ENCODE measurements around the gene VEZT. TPM values are rescaled to one million over a fixed set of nuclear protein-coding genes. Genes with fewer than 3 reads are reported as not detected.

Gene VEZT
- total RNA-seq, 1 experiment from 2014 or later: 149 TPM

GRCh38 chr12:95181103-95181502, 36.5 kb upstream of the VEZT start:
- BruUV-seq (replicated peaks): no TSS peak
- intact Hi-C loops (cut with micrococcal nuclease; ENCODE audit: unreplicated experiment): no loop called here

GRCh38 chr12:95182868-95183415, 34.7 kb upstream of the VEZT start:
- Mint-ChIP-seq H3K9me3 (ENCODE audit: low read depth, unreplicated experiment) (no peaks in the 10 kb centered on the region), H3K27me3 (ENCODE audit: unreplicated experiment) (no peaks in the 10 kb centered on the region), H3K4me1 (ENCODE audit: low read depth, unreplicated experiment) (peaks cover 21% of the 10 kb centered on the region), H3K36me3 (ENCODE audit: insufficient read depth, unreplicated experiment) (peaks cover 48% of the 10 kb centered on the region), H3K27ac (ENCODE audit: unreplicated experiment) (no peak overlapping the region), H3K4me3 (ENCODE audit: low read depth, unreplicated experiment) (no peak overlapping the region)
- BruUV-seq (replicated peaks): no TSS peak
- CTCF ChIA-PET: no interaction called here
- no peak for DNase-seq
- TF ChIP-seq CTCF (IDR thresholded peaks at IDR 0.05; ENCODE audit: unreplicated experiment): no peak
- intact Hi-C loops (cut with micrococcal nuclease; ENCODE audit: unreplicated experiment): no loop called here

More at GRCh38 chr12:95181103-95181502, 36.5 kb upstream of the VEZT start:
- no peak for TF ChIP-seq CTCF (IDR thresholded peaks at IDR 0.05; ENCODE audit: unreplicated experiment)
- H3K9me3 Mint-ChIP-seq (ENCODE audit: low read depth, unreplicated experiment): no peaks in the 10 kb centered on the region
- H3K27ac Mint-ChIP-seq (ENCODE audit: unreplicated experiment): no peak overlapping the region
- CTCF ChIA-PET: no interaction called here
- DNase-seq: no peak
- no peak overlapping the region for H3K4me3 Mint-ChIP-seq (ENCODE audit: low read depth, unreplicated experiment)
- no peaks in the 10 kb centered on the region for H3K27me3 Mint-ChIP-seq (ENCODE audit: unreplicated experiment)
- H3K36me3 Mint-ChIP-seq (ENCODE audit: insufficient read depth, unreplicated experiment): peaks cover 49% of the 10 kb centered on the region
- peaks cover 35% of the 10 kb centered on the region for H3K4me1 Mint-ChIP-seq (ENCODE audit: low read depth, unreplicated experiment)

DNA sequence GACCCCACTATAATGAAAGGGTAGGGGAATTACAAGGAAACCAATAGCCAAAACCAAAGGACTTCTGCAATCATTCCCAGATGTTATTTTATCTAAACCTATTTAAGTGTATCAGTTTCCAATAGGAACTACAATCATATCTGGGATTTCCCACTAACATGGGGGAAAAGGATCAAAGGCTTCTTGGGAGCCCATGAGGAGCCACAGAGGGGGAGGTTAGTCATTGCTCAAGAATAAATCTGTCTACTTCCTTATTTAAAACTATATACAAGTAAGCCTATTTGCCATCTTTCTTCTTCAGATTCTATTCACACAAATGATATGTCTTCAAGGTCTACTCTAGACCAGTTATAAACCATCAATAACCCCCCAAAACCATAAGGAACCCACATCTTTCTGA, 33.5 kb upstream of the VEZT start:
- no TSS peak for BruUV-seq (replicated peaks)
- TF ChIP-seq CTCF (IDR thresholded peaks at IDR 0.05; ENCODE audit: unreplicated experiment): no peak
- H3K9me3 Mint-ChIP-seq (ENCODE audit: low read depth, unreplicated experiment): no peaks in the 10 kb centered on the region
- DNase-seq: no peak
- peak overlapping the region; percentile 37 for H3K27ac Mint-ChIP-seq (ENCODE audit: unreplicated experiment)
- H3K27me3 Mint-ChIP-seq (ENCODE audit: unreplicated experiment): no peaks in the 10 kb centered on the region
- H3K4me1 Mint-ChIP-seq (ENCODE audit: low read depth, unreplicated experiment): peaks cover 17% of the 10 kb centered on the region
- CTCF ChIA-PET: no interaction called here
- no peak overlapping the region for H3K4me3 Mint-ChIP-seq (ENCODE audit: low read depth, unreplicated experiment)
- peaks cover 46% of the 10 kb centered on the region for H3K36me3 Mint-ChIP-seq (ENCODE audit: insufficient read depth, unreplicated experiment)
- intact Hi-C loops (cut with micrococcal nuclease; ENCODE audit: unreplicated experiment): no loop called here

DNA sequence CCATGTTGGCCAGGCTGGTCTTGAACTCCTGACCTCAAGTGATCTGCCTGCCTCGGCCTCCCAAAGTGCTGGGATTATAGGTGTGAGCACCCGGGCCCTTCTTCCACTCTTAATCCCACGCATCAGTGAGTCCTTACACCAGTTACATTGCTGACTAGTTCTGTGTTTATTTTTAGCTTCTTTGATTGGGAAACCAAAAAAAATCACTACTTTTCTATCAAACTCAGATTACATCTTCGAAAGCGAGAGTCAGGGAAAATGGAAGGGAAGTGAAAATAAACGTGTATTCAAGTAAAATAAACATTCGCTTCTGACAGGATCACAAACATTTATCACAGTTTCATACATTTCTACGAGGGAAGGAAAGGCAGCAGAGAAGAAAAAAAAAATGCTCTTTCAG, 32.5 kb upstream of the VEZT start:
- no peak for TF ChIP-seq CTCF (IDR thresholded peaks at IDR 0.05; ENCODE audit: unreplicated experiment)
- Mint-ChIP-seq H3K4me1 (ENCODE audit: low read depth, unreplicated experiment) (peaks cover 17% of the 10 kb centered on the region), H3K4me3 (ENCODE audit: low read depth, unreplicated experiment) (no peak overlapping the region), H3K36me3 (ENCODE audit: insufficient read depth, unreplicated experiment) (peaks cover 50% of the 10 kb centered on the region), H3K27me3 (ENCODE audit: unreplicated experiment) (no peaks in the 10 kb centered on the region), H3K9me3 (ENCODE audit: low read depth, unreplicated experiment) (no peaks in the 10 kb centered on the region), H3K27ac (ENCODE audit: unreplicated experiment) (no peak overlapping the region)
- BruUV-seq (replicated peaks): no TSS peak
- CTCF ChIA-PET: interaction anchor here (0.5 to 0.7 kb wide), 2 partner anchors 229 to 681 kb away, joined by 3 read pairs; no protein-coding TSS in a partner anchor
- intact Hi-C loops (cut with micrococcal nuclease; ENCODE audit: unreplicated experiment): no loop called here
- no peak for DNase-seq

All from Calu3 (cell line).